Body of pancreas (tissue), 4 donors: ENCODE results near the gene CTIF.

Experiments
- CTCF ChIP-seq, 7 experiments: fragments of 450-650 bp in 4 of 7; fragments of 200-600 bp in 3 of 7; sonication (generic) in 3 of 7; IDR thresholded peaks; one replicate each; pipeline ENCODE4 v1.5.1; 2016 to 2019; ENCODE audit warnings: antibody characterized with exemption in 7 of 7
- POLR2A ChIP-seq, 3 donors: fragments of 450-650 bp; IDR thresholded peaks; one replicate each; pipeline ENCODE4 v1.6.1; 2016; ENCODE audit warnings: antibody characterized with exemption in 3 of 3, mild to moderate bottlenecking in 2 of 3

DNA sequence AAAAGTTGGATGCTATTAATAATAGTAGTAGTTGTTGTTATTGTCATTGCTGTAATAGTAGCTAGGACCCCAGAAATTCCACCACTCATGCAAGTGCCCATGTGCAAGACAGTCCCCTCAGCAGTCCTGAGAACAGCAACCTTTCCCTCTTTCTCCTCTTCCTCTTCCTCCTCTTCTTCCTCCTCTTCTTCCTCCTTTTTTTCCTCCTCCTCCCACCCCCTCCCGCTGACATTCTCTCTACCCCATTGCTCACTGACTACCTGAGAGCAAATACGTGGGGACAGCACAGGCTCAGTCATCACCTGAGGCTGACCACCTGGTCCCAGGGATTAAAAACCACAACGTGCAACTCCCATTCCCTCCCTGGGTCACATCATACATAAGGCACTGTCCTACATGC is 370.1 kb downstream of the CTIF start:
- TF ChIP-seq CTCF (IDR thresholded peaks at IDR 0.05) (no peak), POLR2A (IDR thresholded peaks at IDR 0.05) (no peak)
